ENCODE data around the gene PPFIA1.
"Not testable (repeated sequence)": the region's sequence is repeated elsewhere in the genome, so short reads cannot be mapped to it uniquely, and the experiment has no call there.

DNA sequence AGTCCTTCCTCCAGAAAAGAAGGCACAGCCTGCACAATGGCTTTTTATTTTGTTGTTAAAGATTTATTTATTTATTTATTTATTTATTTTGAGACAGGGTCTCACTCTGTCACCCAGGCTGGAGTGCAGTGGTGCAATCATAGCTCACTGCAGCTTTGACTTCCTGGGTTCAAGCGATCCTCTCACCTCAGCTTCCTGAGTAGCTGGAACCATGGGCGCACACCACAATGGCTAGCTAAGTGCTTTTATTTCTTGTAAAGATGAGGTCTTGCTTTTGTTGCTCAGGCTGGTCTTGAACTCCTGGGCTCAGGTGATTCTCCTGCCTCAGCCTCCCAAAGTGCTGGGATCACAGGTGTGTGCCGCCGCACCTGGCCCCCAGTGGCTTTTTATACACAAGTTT, 137.8 kb downstream of the PPFIA1 start:
- TF ChIP-seq, protein P1, sequence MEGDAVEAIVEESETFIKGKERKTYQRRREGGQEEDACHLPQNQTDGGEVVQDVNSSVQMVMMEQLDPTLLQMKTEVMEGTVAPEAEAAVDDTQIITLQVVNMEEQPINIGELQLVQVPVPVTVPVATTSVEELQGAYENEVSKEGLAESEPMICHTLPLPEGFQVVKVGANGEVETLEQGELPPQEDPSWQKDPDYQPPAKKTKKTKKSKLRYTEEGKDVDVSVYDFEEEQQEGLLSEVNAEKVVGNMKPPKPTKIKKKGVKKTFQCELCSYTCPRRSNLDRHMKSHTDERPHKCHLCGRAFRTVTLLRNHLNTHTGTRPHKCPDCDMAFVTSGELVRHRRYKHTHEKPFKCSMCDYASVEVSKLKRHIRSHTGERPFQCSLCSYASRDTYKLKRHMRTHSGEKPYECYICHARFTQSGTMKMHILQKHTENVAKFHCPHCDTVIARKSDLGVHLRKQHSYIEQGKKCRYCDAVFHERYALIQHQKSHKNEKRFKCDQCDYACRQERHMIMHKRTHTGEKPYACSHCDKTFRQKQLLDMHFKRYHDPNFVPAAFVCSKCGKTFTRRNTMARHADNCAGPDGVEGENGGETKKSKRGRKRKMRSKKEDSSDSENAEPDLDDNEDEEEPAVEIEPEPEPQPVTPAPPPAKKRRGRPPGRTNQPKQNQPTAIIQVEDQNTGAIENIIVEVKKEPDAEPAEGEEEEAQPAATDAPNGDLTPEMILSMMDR (conservative IDR thresholded peaks at IDR 0.05; ENCODE audit: low read length) = not testable (repeated sequence)
- TF ChIP-seq EZH2phosphoT487 (IDR thresholded peaks at IDR 0.05; ENCODE audit: borderline replicate concordance, low read depth, low read length) = not testable (repeated sequence)
